HG02973 (cell line): ENCODE results near the gene PRAMEF12.
"Not testable (repeated sequence)": the region's sequence is repeated elsewhere in the genome, so short reads cannot be mapped to it uniquely, and the experiment has no call there.

Experiments used
- ATAC-seq: cut with Tn5 transposase; IDR thresholded peaks from one replicate; pipeline ENCODE4 v1.9.1; 2021; ENCODE audit warnings: moderate library complexity; ENCODE audit not compliant: unreplicated experiment

The PRAMEF12 gene

DNA sequence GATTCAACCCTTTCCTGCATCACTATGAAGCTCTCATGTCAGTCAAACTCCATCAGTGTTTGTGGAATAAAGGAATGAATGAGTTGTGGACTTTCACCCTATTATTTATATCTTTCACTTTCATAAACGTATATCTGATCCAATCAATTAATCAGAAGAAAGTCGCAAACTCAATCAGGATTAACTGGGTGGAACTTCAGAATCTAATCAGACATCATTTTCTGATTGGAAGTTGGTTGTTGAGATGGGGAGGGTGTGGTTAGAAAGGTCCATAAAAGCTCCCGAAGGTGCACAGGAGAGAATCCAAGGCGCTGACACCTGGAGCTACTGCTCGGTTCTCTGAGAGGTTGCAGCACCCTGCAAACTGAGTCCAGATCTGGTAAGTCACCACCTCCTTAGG is at the start of gene PRAMEF12:
Gene PRAMEF12, plus strand, starts transcription at position 301 of the 400 bp plus-strand sequence. CDS start 1,130 bp downstream, outside the sequence.
- ATAC-seq = no peak

DNA sequence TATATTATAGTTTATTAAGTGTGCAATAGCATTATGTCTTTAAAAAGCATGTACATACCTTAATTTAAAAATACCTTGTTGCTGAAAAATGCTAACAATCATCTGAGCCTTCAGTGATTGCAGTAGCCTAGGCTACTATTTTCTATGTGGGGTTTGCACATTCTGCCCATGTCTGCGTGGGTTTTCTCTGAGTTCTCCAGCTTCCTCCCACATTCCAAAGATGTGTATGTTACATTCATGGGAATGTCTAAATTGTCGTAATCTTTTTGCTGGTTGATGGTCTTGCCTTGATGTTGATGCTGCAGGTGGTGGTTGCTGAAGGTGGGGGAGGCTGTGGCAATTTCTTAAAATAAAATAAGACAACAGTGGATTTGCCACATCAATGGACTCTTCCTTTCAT is 45.1 kb upstream of the PRAMEF12 start:
- no peak for ATAC-seq

DNA sequence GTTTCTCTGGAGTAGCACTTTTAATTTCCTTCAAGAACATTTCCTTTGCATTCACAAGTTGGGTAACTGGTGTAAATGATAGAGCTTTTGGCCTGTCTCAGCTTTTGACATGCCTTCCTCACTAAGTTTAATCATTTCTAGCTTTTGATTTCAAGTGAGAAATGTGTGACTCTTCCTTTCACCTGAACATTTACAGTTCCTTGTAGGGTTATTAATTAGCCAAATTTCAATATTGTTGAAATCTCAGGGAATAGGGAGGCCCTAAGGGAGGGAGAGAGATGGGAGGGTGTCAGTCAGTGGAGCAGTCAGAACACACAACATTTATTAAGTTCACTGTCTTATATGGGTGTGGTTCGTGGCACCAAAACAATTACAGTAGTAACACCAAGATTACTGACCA is 43.4 kb upstream of the PRAMEF12 start:
- no peak for ATAC-seq

DNA sequence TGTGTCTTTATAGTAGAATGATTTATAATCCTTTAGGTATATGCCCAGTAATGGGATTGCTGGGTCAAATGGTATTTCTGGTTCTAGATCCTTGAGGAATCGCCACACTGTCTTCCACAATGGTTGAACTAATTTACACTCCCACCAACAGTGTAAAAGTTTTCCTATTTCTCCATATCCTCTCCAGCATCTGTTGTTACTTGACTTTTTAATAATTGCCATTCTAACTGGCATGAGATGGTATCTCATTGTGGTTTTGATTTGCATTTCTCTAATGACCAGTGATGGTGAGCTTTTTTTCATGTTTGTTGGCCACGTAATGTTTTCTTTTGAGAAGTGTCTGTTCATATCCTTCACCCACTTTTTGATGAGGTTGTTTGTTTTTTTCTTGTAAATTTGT is 42.5 kb upstream of the PRAMEF12 start:
- not testable (repeated sequence) for ATAC-seq

DNA sequence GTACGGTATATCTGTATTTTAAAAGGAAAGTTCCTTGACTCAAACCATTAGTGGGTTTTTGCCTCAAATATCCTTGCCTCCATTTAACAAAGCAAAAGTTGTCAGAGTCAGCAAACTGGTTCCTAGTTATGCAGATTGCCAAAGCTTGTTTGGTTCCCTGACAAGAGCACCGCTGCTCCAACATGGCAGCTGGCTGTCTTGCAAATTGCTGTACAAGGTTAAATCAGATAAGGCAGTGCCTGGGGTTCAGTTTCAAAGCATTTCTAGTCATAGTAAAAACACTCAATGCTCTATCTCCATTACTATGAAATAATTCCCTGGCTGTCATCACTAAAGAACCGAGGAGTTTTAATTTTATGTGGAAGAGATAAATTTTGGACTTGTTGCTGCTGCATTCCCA is 38.9 kb upstream of the PRAMEF12 start:
- no peak for ATAC-seq

DNA sequence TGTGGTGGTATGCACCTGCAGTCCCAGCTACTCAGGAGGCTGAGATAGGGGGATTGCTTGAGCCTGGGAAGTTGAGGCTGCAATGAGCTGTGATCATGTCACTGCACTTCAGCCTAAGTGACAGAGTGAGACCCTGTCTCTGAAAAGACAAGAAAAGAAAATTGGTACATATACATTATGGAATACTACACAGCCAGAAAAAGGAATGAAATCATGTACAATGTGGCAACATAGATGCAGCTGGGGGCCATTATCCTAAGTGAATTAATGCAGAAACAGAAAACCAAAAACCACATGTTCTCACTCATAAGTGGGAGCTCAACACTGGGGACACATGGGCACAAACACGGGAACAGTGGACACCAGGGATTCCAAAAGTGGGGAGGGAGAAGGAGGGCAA is 34.6 kb upstream of the PRAMEF12 start:
- ATAC-seq = no peak

DNA sequence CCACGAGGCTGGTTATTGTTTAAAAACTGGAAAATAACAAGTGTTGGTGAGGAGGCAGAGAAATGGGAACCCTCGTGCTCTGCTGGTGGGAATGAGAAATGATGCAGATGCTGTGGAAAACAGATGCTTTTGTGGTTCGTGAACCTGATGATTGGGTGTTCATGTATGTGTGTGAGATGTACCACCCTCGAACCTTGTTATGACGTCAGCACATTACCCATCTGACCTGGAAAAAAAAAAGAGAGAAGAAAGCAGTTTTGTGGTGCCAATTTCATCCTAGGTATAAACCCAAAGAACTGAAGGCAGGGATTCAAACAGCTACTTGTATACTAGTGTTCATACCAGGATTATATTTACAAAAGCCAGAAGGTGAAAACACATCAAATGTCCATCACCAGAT is 33.9 kb upstream of the PRAMEF12 start:
- ATAC-seq = no peak

DNA sequence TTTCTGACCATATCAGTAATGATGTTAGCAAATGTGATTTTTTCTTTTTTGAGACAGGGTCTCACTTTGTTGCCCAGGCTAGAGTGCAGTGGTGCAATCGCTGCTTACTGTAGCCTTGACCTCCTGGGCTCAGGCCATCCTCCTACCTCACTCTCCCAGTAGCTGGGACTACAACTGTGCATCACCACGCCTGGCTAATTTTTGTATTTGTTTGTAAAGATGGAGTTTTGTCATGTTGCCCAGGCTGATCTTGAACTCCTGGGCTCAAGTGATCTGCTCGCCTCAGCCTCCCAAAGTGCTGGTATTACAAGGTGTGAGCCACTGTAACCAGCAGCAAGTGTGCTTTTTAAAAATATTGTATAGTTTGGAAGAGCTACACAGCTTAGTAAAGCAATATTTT is 31.6 kb upstream of the PRAMEF12 start:
- ATAC-seq = no peak

DNA sequence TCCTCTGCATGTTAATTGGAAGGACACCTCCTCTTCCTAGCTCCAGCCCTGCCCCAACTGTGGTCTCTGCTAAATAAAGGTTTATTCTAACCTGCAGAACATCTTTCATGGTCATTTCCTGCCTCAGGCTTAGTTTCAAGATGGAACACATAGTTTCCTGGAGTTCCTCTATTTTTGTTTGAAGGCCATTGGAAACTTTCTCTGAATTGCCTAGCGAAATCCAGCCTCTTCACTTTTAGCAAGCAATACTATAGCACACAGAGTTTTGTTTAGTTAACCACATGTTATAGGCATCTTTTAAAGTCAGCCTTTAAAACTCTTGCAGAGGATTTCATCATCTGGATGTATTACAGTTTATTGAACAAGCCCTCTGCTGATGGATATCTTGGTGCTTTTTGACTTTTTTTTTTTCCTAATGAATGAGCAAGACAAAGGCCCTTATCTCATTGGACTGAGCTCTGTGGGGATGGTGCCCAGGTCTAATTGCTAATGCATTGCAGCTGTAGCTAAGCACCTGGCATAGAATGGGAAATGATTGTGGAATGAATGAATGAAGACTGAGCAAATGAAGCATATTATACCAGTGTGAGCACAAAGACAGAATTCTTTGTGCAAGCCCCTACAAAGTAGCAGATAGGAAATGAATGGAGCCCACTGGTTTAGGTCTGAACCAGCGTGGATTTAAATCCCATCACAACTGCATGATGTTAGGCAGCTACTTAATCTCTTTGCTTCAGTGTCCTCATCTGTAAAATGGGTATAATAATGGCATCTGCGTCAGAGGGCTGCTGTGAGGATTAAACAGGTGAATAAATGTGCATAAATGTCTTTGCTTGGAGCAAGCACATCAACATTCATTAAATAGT is 28.2 kb upstream of the PRAMEF12 start:
- ATAC-seq = no peak

DNA sequence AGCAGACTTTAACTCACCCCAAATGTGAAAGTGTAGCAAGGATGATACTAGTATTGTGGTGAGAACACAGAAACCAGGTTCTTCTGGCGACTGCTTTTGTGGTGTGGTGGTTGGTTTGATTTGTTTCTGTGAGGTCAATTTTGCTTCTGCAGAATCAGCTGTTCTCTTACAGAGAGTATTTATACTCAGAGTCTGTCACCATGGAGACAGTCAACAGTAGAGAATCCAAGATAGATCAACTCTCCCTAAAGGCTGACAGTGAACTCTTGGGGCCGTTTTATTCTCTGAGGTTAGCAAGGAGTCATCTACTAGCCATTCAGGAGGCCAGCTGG is 27.6 kb upstream of the PRAMEF12 start, which contains the start of gene CFAP107:
Gene CFAP107, plus strand, starts transcription at position 209 of the 332 bp plus-strand sequence. CDS start 231 bp downstream, outside the sequence.
- no peak for ATAC-seq

DNA sequence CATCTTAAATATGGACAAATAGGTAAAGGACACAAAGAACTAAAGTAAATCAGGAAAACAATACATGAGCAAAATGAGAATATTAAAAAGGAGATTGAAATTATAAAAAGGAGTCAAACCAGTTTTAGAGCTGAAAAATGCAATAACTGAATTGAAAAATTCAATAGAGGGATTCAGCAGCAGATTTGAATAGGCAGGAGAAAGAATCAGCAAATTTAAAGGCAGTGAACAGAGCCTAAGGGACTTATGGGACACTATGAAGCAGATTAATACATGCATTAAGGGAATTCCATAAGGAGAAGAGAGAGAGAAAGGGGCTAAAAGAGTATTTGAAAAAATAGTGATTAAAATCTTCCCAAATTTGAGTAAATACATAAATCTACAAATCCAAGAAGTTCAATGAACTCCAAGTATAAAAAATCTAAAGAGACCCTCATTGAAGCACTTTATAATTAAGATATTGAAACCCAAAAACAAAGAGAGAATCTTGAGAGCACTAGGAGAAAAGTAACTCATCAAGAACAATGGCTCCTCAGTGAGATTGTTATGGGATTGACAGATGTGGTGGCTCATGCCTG is 24.7 kb upstream of the PRAMEF12 start:
- ATAC-seq = no peak

DNA sequence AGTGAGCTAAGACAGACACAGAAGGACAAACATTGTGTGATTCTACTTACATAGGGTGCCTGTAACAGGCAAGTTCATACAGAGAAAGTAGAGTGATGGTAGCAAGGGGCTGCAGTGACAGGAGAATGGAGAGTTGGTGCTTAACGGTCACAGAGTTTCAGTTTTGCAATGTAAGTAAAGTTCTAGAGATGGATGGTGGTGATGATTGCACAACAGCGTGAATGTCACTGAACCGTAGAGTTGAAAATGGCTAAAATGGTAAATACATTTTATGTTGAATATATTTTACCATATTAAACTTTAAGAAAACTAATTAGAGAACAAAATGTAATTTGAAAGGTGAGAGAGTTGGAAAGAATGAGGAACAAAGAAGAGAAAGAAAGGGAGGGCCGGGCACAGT is 18.8 kb upstream of the PRAMEF12 start:
- no peak for ATAC-seq

DNA sequence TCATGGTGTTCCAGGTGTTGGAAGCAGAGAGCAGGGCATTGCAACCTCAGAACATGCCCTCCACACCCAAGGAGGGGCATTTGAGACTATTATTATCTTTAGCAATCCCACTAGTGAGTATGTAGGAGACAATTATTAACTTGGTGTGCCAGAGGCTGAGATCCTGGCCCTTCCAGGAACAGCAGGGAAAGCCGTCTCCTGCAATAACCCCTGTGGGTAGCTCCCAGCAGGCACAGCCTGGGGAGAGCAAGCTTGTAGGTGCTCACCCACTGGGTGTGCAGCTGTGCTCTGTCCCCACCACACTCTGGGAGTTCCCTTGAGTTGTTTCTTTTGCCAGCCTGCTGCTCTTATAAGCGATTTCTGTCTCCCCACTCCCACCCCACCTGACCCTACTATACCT is 17.3 kb upstream of the PRAMEF12 start:
- ATAC-seq = no peak

DNA sequence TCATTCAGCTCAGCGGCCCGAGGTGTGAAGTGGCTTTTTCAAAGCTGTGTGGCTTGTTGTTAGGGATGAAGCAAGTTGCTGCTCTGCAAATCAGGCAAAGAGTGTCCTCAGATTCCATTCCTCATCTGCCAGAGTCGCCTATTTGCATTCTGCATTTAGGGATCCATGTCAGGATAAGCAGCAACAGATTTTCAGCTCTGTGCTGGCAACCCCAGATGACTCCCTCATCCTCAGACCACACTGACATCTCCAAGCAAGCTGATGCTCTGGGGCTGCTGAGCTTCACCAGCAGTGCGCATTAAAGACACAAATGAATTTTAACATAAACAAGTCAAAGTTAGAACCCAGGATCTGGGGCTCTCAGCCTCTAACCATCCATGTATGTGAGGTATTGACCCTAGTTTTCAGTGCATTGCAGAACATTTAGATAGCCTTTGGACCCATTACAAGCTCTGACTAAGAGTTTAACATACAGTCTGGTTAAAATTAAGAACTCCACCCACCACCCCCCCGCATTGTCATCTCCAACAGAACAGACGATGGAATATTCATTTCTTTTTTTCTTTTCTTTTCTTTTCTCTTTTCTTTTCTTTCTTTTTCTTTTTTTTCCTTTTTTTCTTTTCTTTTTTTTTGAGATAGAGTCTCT is 16.6 kb upstream of the PRAMEF12 start:
- ATAC-seq = no peak

DNA sequence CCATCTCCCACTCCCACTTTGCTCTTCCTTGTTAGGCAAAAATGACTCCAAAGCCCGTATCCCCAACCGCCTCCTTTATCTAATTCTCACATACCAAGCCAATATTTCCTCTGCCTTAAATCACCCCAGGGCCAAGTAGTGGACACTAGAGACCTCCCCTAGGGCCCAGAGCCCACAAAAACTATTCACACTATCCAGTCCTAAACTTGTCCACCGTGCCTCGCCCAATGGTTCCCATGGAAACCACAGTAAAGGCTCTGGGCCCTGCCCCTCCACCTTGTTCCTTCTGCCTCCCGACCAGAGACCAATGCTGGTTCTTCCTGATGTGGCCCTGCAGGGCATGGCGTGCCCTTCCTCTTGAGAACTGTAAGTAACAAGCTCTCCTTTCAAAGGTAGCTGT is 15.7 kb upstream of the PRAMEF12 start:
- ATAC-seq = no peak

DNA sequence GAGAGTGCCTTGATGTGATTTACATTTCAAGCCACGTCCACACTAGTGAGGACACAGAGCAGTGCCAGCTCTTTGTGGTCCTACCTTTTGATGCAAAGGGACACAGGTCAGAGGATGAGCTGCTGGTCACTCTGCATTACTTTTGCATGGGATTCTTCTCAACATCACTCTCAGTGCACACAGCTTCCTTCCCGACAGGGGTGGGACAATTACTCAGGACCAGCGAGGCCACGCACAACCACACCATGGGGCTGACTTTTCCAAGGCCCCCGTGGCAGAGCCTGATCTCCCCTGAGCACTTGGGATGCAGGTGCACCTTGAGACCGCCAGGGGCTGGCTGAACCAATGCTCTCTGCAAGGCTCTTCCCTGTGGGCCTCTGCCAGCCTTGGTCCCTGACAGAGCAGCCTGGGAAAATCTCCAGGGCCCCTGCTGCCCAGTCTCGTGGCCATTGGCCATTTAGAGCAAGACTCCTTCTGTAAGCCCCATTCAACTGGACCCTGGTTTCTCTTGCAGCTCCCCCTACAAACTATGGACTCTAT is 13.2 kb upstream of the PRAMEF12 start:
- no peak for ATAC-seq

DNA sequence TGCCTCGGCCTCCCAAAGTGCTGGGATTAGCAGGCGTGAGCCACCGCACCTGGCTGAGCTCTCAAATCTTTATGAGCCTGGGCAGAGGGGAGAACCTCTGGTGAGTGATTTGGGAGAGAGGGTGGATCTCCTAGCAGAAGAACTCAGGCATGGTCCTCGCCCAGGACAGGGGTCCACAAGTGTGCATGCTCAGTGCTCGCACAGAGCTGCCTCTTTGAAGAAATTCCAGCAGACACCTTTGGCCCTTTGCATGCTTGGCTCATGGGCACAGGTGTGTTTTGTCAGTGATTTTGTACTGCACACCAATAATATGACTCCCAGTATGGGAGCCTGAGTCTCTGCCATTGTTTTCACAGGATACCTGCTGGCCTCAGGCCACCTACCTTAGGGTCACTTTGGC is 11.8 kb upstream of the PRAMEF12 start:
- ATAC-seq = no peak

DNA sequence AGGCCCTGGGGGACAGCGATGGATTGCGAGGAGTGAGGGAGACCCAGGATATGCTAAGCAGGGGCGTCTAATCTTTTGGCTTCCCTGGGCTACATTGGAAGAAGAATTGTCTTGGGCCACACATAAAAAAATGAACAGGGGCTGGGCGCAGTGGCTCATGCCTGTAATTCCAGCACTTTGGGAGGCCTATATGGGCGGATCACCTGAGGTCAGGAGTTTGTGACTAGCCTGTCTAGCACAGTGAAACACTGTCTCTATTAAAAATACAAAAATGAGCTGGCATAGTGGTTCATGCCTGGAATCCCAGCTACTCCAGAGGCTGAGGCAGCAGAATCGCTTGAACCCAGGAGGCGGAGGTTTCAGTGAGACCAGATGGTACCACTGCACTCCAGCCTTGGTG is 10.8 kb upstream of the PRAMEF12 start:
- no peak for ATAC-seq

DNA sequence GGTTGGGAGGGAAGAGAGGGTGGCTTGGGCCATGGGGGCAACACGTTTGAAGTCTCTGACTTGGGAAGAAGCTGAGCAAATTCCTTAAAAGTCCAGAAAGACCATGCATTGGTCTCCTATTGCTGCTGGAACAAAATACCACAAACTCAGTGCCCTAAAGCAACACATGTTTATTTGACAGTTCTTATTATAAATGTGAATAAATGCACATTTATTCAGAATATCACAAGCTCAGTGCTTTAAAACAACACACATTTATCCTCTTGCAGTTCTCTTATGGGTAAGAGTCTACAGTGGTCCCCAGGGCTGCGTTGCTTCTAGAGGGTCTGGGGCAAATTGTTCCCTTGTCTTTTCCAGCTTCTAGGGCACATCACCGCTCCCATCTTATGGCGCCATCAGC is 10.1 kb upstream of the PRAMEF12 start:
- no peak for ATAC-seq

DNA sequence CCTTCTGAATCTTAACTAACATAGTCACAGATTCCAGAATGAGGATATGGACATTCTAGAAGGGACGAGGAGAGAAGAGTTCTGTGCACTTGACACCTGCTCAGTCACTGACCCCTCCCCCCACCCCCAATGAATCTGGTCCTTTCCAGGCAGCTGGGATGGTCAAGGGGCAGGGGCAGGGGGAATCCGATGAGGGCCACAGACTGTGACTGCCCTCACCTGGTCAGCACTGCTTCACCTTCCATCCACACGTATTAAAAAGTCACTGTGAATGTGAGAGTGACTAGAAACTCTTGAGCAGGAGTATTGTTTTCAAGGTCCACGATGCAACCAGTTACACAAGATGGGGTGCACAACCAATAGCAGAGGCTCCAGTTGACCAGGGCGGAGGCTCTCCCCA is 9.5 kb upstream of the PRAMEF12 start:
- no peak for ATAC-seq

DNA sequence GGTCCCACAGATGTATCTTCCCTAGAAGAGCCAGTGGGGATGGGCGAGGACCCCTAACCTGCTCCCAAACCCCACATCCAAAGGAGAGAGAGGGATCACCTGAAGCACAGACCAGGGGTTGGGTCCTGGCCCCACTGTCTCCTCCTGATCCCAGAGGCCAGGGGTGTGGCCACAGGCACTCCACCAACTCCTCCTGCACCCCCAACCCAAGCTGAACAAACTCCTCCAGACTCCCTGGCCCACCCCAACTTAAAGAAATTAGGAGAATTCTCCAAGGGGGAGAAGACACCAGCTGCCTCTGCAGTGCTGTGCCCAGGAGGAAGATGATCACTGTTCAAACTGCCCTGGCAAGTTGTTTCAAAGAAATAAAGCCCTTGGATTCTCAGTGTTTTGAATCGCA is 4.5 kb upstream of the PRAMEF12 start:
- no peak for ATAC-seq

DNA sequence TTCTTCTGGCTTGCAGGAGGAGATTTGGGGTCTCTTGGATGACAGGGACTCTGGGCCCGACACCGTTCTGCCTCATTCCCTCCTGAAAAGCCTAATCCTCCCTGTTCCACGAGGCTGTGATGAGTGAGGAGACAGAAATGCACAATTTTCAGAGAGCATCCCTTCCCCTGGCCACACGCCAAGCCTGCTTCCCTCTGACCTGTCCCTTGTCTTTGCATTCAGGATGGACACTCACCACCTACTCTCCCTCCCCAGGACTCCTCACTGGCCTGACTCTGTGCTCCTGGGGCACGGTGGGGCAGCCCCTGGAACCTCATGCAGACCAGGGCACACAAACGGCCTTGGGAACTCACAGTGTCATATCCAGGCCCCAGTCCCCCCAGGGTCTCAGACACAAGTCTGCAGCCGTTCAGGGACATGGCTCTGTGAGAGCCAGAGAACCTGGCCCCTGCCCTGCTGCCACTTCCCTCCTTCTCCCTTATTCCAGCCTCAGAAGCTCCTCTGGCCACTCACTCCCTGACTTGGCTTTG is 3.5 kb upstream of the PRAMEF12 start:
- ATAC-seq = no peak
